ENCODE results near the gene HSPB3.
"Not testable (repeated sequence)": the region's sequence is repeated elsewhere in the genome, so short reads cannot be mapped to it uniquely, and the experiment has no call there.

The HSPB3 gene

GRCh38 chr5:54457094-54457862, 1.8 kb downstream of the HSPB3 start:
- DNase-seq = peak; percentile 90

GRCh38 chr5:54458221-54458620, 2.7 kb downstream of the HSPB3 start:
- no peak for DNase-seq

GRCh38 chr5:54460181-54460919, 4.9 kb downstream of the HSPB3 start:
- peak; percentile 76 for DNase-seq

- no peak for DNase-seq
Observed at GRCh38 chr5:54462281-54462680, 6.8 kb downstream of the HSPB3 start.

GRCh38 chr5:54463713-54464112, 8.2 kb downstream of the HSPB3 start:
- DNase-seq = no peak

GRCh38 chr5:54469622-54470021, 14.1 kb downstream of the HSPB3 start:
- peak; percentile 17 for DNase-seq

- peak; percentile 81 for DNase-seq
Observed at GRCh38 chr5:54470128-54470527, 14.6 kb downstream of the HSPB3 start.

GRCh38 chr5:54470677-54471076, 15.2 kb downstream of the HSPB3 start:
- DNase-seq = peak; percentile 70

- DNase-seq = no peak
Observed at GRCh38 chr5:54471398-54471797, 15.9 kb downstream of the HSPB3 start.

- no peak for DNase-seq
Observed at GRCh38 chr5:54476682-54477081, 21.2 kb downstream of the HSPB3 start.

- no peak for DNase-seq
Observed at GRCh38 chr5:54477941-54478478, 22.5 kb downstream of the HSPB3 start.

GRCh38 chr5:54480296-54480695, 24.8 kb downstream of the HSPB3 start:
- DNase-seq = no peak

GRCh38 chr5:54484219-54484894, 28.9 kb downstream of the HSPB3 start:
- peak; percentile 31 for DNase-seq

- not testable (repeated sequence) for DNase-seq
Observed at GRCh38 chr5:54485659-54486058, 30.2 kb downstream of the HSPB3 start.

GRCh38 chr5:54489648-54489979, 34.1 kb downstream of the HSPB3 start:
- DNase-seq = not testable (repeated sequence)

- DNase-seq = no peak
Observed at GRCh38 chr5:54491326-54491725, 35.8 kb downstream of the HSPB3 start.

- no peak for DNase-seq
Observed at GRCh38 chr5:54492178-54492577, 36.7 kb downstream of the HSPB3 start.

GRCh38 chr5:54495027-54495426, 39.5 kb downstream of the HSPB3 start:
- peak; percentile 25 for DNase-seq

Data from fibroblast of skin of back (primary cell).